Thyroid gland (tissue), 4 donors: Measurements from ENCODE around the gene FBXO17. TPM values are rescaled to one million over a fixed set of nuclear protein-coding genes. Genes with fewer than 3 reads are reported as not detected.
"Not testable (repeated sequence)": the region's sequence is repeated elsewhere in the genome, so short reads cannot be mapped to it uniquely, and the experiment has no call there.

Experiments used
- DNase-seq, 2 donors: peaks; one replicate each; pipeline ENCODE4 v3.0.0-alpha.2; 2019
- H3K27ac ChIP-seq, 3 donors: fragments of 200-600 bp; sonication (generic); 1 replicate in 2 of 3; 2 replicates in 1 of 3; pipeline ENCODE4 v1.5.1; 2016 to 2019; ENCODE audit warnings: mild to moderate bottlenecking in 1 of 3, moderate library complexity in 1 of 3
- H3K27me3 ChIP-seq: fragments of 200-600 bp; sonication (generic); one replicate; pipeline ENCODE4 v1.5.1; 2019
- H3K36me3 ChIP-seq, 2 donors: fragments of 200-600 bp; sonication (generic); one replicate each; pipeline ENCODE4 v1.5.1; 2016 to 2019
- H3K4me1 ChIP-seq, 2 donors: fragments of 200-600 bp; sonication (generic); one replicate each; pipeline ENCODE4 v1.5.1; 2017 to 2019
- H3K4me3 ChIP-seq, 3 donors: fragments of 200-600 bp; sonication (generic); replicated peaks in 1 of 3; 1 replicate in 2 of 3; 2 replicates in 1 of 3; pipeline ENCODE4 v1.5.1; 2016; ENCODE audit warnings: mild to moderate bottlenecking in 1 of 3
- H3K9me3 ChIP-seq: fragments of 200-600 bp; sonication (generic); one replicate; pipeline ENCODE4 v1.5.1; 2017
- CTCF ChIP-seq, 6 experiments: fragments of 200-600 bp in 3 of 6; fragments of 450-650 bp in 3 of 6; sonication (generic) in 3 of 6; IDR thresholded peaks; one replicate each; pipeline ENCODE4 v1.5.1; 2016 to 2019; ENCODE audit warnings: antibody characterized with exemption in 6 of 6, mild to moderate bottlenecking in 2 of 6, inconsistent platforms in 1 of 6, moderate library complexity in 1 of 6
- POLR2A ChIP-seq, 2 donors: fragments of 450-650 bp; IDR thresholded peaks; one replicate each; pipeline ENCODE4 v1.6.1; 2017; ENCODE audit warnings: antibody characterized with exemption in 2 of 2, mild to moderate bottlenecking in 2 of 2, moderate library complexity in 1 of 2
- WGBS, 2 donors: methylation state at CpG; one replicate each; pipeline ENCODE4 v1.1.5; 2017; 5-methylcytosine and 5-hydroxymethylcytosine counted together
- intact Hi-C: fragments of 100-400 bp; cut with DNase I; formaldehyde crosslinking; loops from one replicate; pipeline ENCODE4 v1.15.1; 2023
- total RNA-seq, 4 donors: library from RNA; depleted of rRNA; stranded (reverse); fragments of >200 nt; gene quantifications; one replicate each; pipeline ENCODE4 v1.2.3, GENCODE V29; 2016

The FBXO17 gene
- total RNA-seq, 4 donors from 2014 or later = 4.3 to 18.0 (median 8.1) TPM

- TF ChIP-seq POLR2A (IDR thresholded peaks at IDR 0.05) = no peak
- TF ChIP-seq CTCF (IDR thresholded peaks at IDR 0.05) = no peak
- Histone ChIP-seq H3K4me1 (peaks cover 7 to 8% of the 10 kb centered on the region in 2 donors), H3K36me3 (no peaks in the 10 kb centered on the region), H3K9me3 (no peaks in the 10 kb centered on the region), H3K27ac (no peak overlapping the region), H3K4me3 (no peak overlapping the region), H3K27me3 (peaks cover 3% of the 10 kb centered on the region)
- 86 to 92% methylated on average over 2 to 3 of the region's 3 CpGs for WGBS, 2 donors
- DNase-seq = no peak
- intact Hi-C loops = loop anchor here (10.0 kb wide), 1 partner anchor 411 kb away; no protein-coding TSS in a partner anchor
These were observed 29.8 kb downstream of the FBXO17 start for GRCh38 chr19:38945562-38946228.

- H3K27ac ChIP-seq = no peak overlapping the region
- TF ChIP-seq POLR2A (IDR thresholded peaks at IDR 0.05) = no peak
- no peak for TF ChIP-seq CTCF (IDR thresholded peaks at IDR 0.05)
- WGBS, 2 donors = 88 to 100% methylated on average over 3 to 11 of the region's 12 CpGs
- H3K4me3 ChIP-seq = no peak overlapping the region
- intact Hi-C loops = loop anchor here (10.0 kb wide), 1 partner anchor 410 kb away; no protein-coding TSS in a partner anchor
- H3K27me3 ChIP-seq = peaks cover 3% of the 10 kb centered on the region
- no peaks in the 10 kb centered on the region for H3K9me3 ChIP-seq
- H3K36me3 ChIP-seq = no peaks in the 10 kb centered on the region
- H3K4me1 ChIP-seq = peaks cover 4 to 5% of the 10 kb centered on the region in 2 donors
- DNase-seq = no peak
These were observed 30.5 kb downstream of the FBXO17 start for GRCh38 chr19:38944981-38945506.

GRCh38 chr19:38942471-38943181, 32.9 kb downstream of the FBXO17 start:
- Histone ChIP-seq H3K4me3 (no peak overlapping the region), H3K9me3 (no peaks in the 10 kb centered on the region), H3K36me3 (no peaks in the 10 kb centered on the region), H3K4me1 (no peaks in the 10 kb centered on the region), H3K27ac (no peak overlapping the region), H3K27me3 (no peaks in the 10 kb centered on the region)
- intact Hi-C loops = loop anchor here (10.0 kb wide), 1 partner anchor 408 kb away; no protein-coding TSS in a partner anchor
- 78 to 88% methylated on average over 18 to 20 of the region's 20 CpGs for WGBS, 2 donors
- TF ChIP-seq CTCF (IDR thresholded peaks at IDR 0.05) (no peak), POLR2A (IDR thresholded peaks at IDR 0.05) (no peak)
- DNase-seq = no peak

- Histone ChIP-seq H3K4me3 (no peak overlapping the region), H3K27ac (no peak overlapping the region), H3K36me3 (no peaks in the 10 kb centered on the region), H3K27me3 (no peaks in the 10 kb centered on the region), H3K4me1 (no peaks in the 10 kb centered on the region), H3K9me3 (no peaks in the 10 kb centered on the region)
- no peak for DNase-seq
- no peak for TF ChIP-seq POLR2A (IDR thresholded peaks at IDR 0.05)
- TF ChIP-seq CTCF (IDR thresholded peaks at IDR 0.05) = no peak
- whole genome bisulfite sequencing, 2 donors = 82 to 86% methylated on average over 2 of the region's 2 CpGs
- intact Hi-C loops = loop anchor here (10.0 kb wide), 1 partner anchor 407 kb away; no protein-coding TSS in a partner anchor
These were observed 33.6 kb downstream of the FBXO17 start for GRCh38 chr19:38941979-38942378.

- H3K27me3 ChIP-seq, H3K4me1 ChIP-seq, H3K4me3 ChIP-seq, DNase-seq, H3K9me3 ChIP-seq, H3K36me3 ChIP-seq, H3K27ac ChIP-seq: not testable (repeated sequence)
- 83 to 90% methylated on average over 5 of the region's 5 CpGs for WGBS, 2 donors
- intact Hi-C loops = loop anchor here (10.0 kb wide), 1 partner anchor 407 kb away; no protein-coding TSS in a partner anchor
These were observed 34.1 kb downstream of the FBXO17 start for GRCh38 chr19:38941466-38941865.
